Loucy (cell line): ENCODE data around the gene FOXK1.

Source experiments
- CTCF ChIP-seq: fragments of 200-600 bp; sonication (generic); conservative IDR thresholded peaks from 2 replicates; pipeline ENCODE4 v1.5.1; 2014; ENCODE audit warnings: mild to moderate bottlenecking, antibody characterized with exemption, low read length
- EZH2phosphoT487 ChIP-seq: fragments of 200-600 bp; IDR thresholded peaks from 2 replicates; pipeline ENCODE4 v1.6.1; 2018; ENCODE audit warnings: antibody characterized with exemption, mild to moderate bottlenecking, moderate library complexity, borderline replicate concordance

GRCh38 chr7:4642468-4643203, 39.5 kb upstream of the FOXK1 start:
- no peak for TF ChIP-seq CTCF
- no peak for TF ChIP-seq EZH2phosphoT487
